Keratinocyte (primary cell): Measurements from ENCODE around the gene NR6A1. TPM values are rescaled to one million over a fixed set of nuclear protein-coding genes. Genes with fewer than 3 reads are reported as not detected.

Experiments
- DNase-seq: peaks from one replicate; pipeline ENCODE4 v3.0.0-alpha.2; 2011; ENCODE audit warnings: low read depth, missing footprints, low spot score
- FAIRE-seq: peaks from 2 replicates; lab custom pipeline; 2011; peaks lifted over from hg19 to GRCh38; lab: Jason Lieb, UNC
- H2AFZ ChIP-seq: 2 replicates; pipeline ENCODE4 v1.6.0; 2012; ENCODE audit warnings: low read length, control low read depth, inconsistent platforms; ENCODE audit not compliant: control insufficient read depth
- H3K27ac ChIP-seq: 2 replicates; pipeline ENCODE4 v1.5.1; 2011; ENCODE audit warnings: low read length; ENCODE audit not compliant: control insufficient read depth, insufficient read depth
- H3K27me3 ChIP-seq: 3 replicates; pipeline ENCODE4 v1.6.0; 2011; ENCODE audit warnings: low read length; ENCODE audit not compliant: control insufficient read depth, insufficient read depth; ENCODE audit errors: extremely low read depth
- H3K36me3 ChIP-seq, 2 experiments: 2 replicates in 1 of 2; 3 replicates in 1 of 2; pipeline ENCODE4 v1.5.1; 2011; ENCODE audit warnings: low read length in 2 of 2, mild to moderate bottlenecking in 1 of 2; ENCODE audit not compliant: control insufficient read depth in 2 of 2, insufficient read depth in 2 of 2; ENCODE audit errors: extremely low read depth in 1 of 2
- H3K4me1 ChIP-seq: 3 replicates; pipeline ENCODE4 v1.5.1; 2011; ENCODE audit warnings: low read length; ENCODE audit not compliant: control insufficient read depth, insufficient read depth; ENCODE audit errors: extremely low read depth
- H3K4me2 ChIP-seq: 3 replicates; pipeline ENCODE4 v1.6.0; 2011; ENCODE audit warnings: low read depth, low read length; ENCODE audit not compliant: control insufficient read depth, insufficient read depth; ENCODE audit errors: extremely low read depth
- H3K4me3 ChIP-seq, 3 experiments: fragments of 200-600 bp in 1 of 3; sonication (generic) in 1 of 3; 2 replicates in 2 of 3; 3 replicates in 1 of 3; pipeline ENCODE4 v1.5.1; 2011 to 2016; ENCODE audit warnings: low read length in 3 of 3, mild to moderate bottlenecking in 3 of 3, control low read depth in 2 of 3, inconsistent platforms in 1 of 3, low read depth in 1 of 3, mixed read lengths in 1 of 3, mixed run types in 1 of 3, moderate library complexity in 1 of 3; ENCODE audit not compliant: control insufficient read depth in 2 of 3, insufficient read depth in 2 of 3; ENCODE audit errors: extremely low read depth in 1 of 3
- H3K79me2 ChIP-seq: 2 replicates; pipeline ENCODE4 v1.6.0; 2012; ENCODE audit warnings: low read length; ENCODE audit not compliant: control insufficient read depth, insufficient read depth
- H3K9ac ChIP-seq: 3 replicates; pipeline ENCODE4 v1.6.0; 2011; ENCODE audit warnings: low read length; ENCODE audit not compliant: control insufficient read depth, insufficient read depth; ENCODE audit errors: extremely low read depth
- H3K9me1 ChIP-seq: 3 replicates; pipeline ENCODE4 v1.6.0; 2011; ENCODE audit warnings: low read length; ENCODE audit not compliant: control insufficient read depth, insufficient read depth; ENCODE audit errors: extremely low read depth
- H3K9me3 ChIP-seq: 2 replicates; pipeline ENCODE4 v1.5.1; 2012; ENCODE audit warnings: low read depth, low read length; ENCODE audit not compliant: control insufficient read depth
- H4K20me1 ChIP-seq: 3 replicates; pipeline ENCODE4 v1.6.0; 2011; ENCODE audit warnings: low read length; ENCODE audit not compliant: control insufficient read depth, insufficient read depth; ENCODE audit errors: extremely low read depth
- CTCF ChIP-seq, 3 experiments: IDR thresholded peaks in 1 of 3; conservative IDR thresholded peaks in 1 of 3; optimal IDR thresholded peaks in 1 of 3; 2 replicates in 2 of 3; 3 replicates in 1 of 3; pipeline versions ENCODE3 to v1.5.1; 2011; ENCODE audit warnings: low read length in 3 of 3, mild to moderate bottlenecking in 3 of 3, moderate library complexity in 2 of 3, control low read depth in 1 of 3, inconsistent platforms in 1 of 3; ENCODE audit not compliant: insufficient read depth in 2 of 3; ENCODE audit errors: extremely low read depth in 1 of 3
- EZH2 ChIP-seq: IDR thresholded peaks from one replicate; pipeline ENCODE4 v1.6.1; 2012; ENCODE audit warnings: inconsistent platforms, mild to moderate bottlenecking, low read length, moderate library complexity
- dilution Hi-C: fragments of 300-500 bp; cut with MboI; formaldehyde crosslinking; loops from one replicate; pipeline ENCODE4 v1.7.0; 2020; ENCODE audit warnings: low sequenced_read_pairs; ENCODE audit not compliant: extremely low pct_ligation_motif_present
- polyA plus RNA-seq, 5 experiments: library from polyadenylated mRNA; depleted of rRNA in 3 of 5; stranded (reverse) in 3 of 5; stranded (forward) in 1 of 5; unstranded in 1 of 5; fragments of >200 nt; gene quantifications; 1 replicate in 1 of 5; 2 replicates in 3 of 5; 3 replicates in 1 of 5; pipeline versions ENCODE4 v1.2.1 to v1.2.3, GENCODE V29; 2011 to 2012; ENCODE audit warnings: missing spikeins in 2 of 5, low read depth in 1 of 5, low replicate concordance in 1 of 5

NR6A1 gene
- polyA plus RNA-seq, 1 donor (not counting 4 experiments of a cell fraction or from before 2014, with no cell fraction given): 1.8 TPM

- Histone ChIP-seq H4K20me1 (no peaks in the 10 kb centered on the region), H3K4me3 (no peak overlapping the region), H2AFZ (no peak overlapping the region), H3K4me2 (no peak overlapping the region), H3K9ac (no peak overlapping the region), H3K9me3 (no peaks in the 10 kb centered on the region), H3K27me3 (peaks cover 21% of the 10 kb centered on the region), H3K27ac (no peak overlapping the region), H3K4me1 (no peaks in the 10 kb centered on the region), H3K79me2 (no peaks in the 10 kb centered on the region), H3K9me1 (no peaks in the 10 kb centered on the region), H3K36me3 (no peaks in the 10 kb centered on the region)
- TF ChIP-seq EZH2 (no peak), CTCF (optimal IDR thresholded peaks at IDR 0.05 in 1 of 3, IDR thresholded peaks at IDR 0.05 in 1 of 3, conservative IDR thresholded peaks at IDR 0.05 in 1 of 3; ENCODE audit: extremely low read depth in 1 of 3, insufficient read depth in 2 of 3, low read length in 3 of 3) (no peak)
- FAIRE-seq (no peak), DNase-seq (no peak)
- dilution Hi-C loops: no loop called here
Measured at GRCh38 chr9:124496463-124496862, 274.6 kb downstream of the NR6A1 start.

GRCh38 chr9:124496075-124496449 is 275.0 kb downstream of the NR6A1 start:
- H3K4me1 ChIP-seq: no peaks in the 10 kb centered on the region
- no peak overlapping the region for H3K4me3 ChIP-seq
- H3K9me1 ChIP-seq: no peaks in the 10 kb centered on the region
- FAIRE-seq (no peak), DNase-seq (no peak)
- peaks cover 17% of the 10 kb centered on the region for H3K27me3 ChIP-seq
- H3K27ac ChIP-seq: no peak overlapping the region
- dilution Hi-C loops: no loop called here
- no peaks in the 10 kb centered on the region for H3K9me3 ChIP-seq
- no peak overlapping the region for H2AFZ ChIP-seq
- H3K9ac ChIP-seq: no peak overlapping the region
- H3K79me2 ChIP-seq: no peaks in the 10 kb centered on the region
- no peaks in the 10 kb centered on the region for H3K36me3 ChIP-seq
- TF ChIP-seq EZH2: no peak
- no peak overlapping the region for H3K4me2 ChIP-seq
- H4K20me1 ChIP-seq: no peaks in the 10 kb centered on the region
